ENCODE results near the gene TM2D1.

DNA sequence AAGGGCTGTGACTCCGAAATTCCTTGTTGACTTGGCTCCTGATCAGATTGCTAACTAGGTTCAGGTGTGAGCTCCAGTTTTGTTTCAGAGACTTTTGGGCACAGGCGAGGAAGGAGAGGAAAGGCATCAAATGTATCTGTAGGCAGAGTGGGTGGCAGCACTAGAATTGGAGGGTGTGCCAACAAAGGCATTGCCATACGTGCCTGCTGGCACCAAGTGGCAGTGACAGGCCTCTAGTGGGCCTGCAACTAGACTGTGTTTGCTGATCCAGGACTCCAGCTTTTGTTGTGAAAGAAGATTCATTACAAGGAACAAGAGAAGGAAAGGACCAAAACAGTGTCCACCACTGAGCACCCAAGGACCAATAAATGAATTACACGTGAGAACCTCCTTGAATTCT lies 79.5 kb downstream of the TM2D1 start:
- TF ChIP-seq, protein P1, sequence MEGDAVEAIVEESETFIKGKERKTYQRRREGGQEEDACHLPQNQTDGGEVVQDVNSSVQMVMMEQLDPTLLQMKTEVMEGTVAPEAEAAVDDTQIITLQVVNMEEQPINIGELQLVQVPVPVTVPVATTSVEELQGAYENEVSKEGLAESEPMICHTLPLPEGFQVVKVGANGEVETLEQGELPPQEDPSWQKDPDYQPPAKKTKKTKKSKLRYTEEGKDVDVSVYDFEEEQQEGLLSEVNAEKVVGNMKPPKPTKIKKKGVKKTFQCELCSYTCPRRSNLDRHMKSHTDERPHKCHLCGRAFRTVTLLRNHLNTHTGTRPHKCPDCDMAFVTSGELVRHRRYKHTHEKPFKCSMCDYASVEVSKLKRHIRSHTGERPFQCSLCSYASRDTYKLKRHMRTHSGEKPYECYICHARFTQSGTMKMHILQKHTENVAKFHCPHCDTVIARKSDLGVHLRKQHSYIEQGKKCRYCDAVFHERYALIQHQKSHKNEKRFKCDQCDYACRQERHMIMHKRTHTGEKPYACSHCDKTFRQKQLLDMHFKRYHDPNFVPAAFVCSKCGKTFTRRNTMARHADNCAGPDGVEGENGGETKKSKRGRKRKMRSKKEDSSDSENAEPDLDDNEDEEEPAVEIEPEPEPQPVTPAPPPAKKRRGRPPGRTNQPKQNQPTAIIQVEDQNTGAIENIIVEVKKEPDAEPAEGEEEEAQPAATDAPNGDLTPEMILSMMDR (conservative IDR thresholded peaks at IDR 0.05; ENCODE audit: low read depth, low read length) = no peak
- TF ChIP-seq EZH2 (IDR thresholded peaks at IDR 0.05; ENCODE audit: borderline replicate concordance, low read depth, low read length, poor library complexity, severe bottlenecking) = no peak

Measured in A673 (cell line).